Kidney (tissue), 14 donors: ENCODE data around the gene NEURL1B. TPM values are rescaled to one million over a fixed set of nuclear protein-coding genes. Genes with fewer than 3 reads are reported as not detected.

Source experiments
- DNase-seq, 5 donors: peaks; one replicate each; pipeline ENCODE4 v3.0.0-alpha.2; 2013 to 2020
- FAIRE-seq: peaks from 2 replicates; lab custom pipeline; 2012; peaks lifted over from hg19 to GRCh38; lab: Jason Lieb, UNC
- H3K27ac ChIP-seq, 2 donors: one replicate each; pipeline ENCODE4 v1.7.0; 2013; ENCODE audit warnings: low read depth in 2 of 2, low read length in 2 of 2, inconsistent platforms in 1 of 2
- H3K27me3 ChIP-seq: one replicate; pipeline ENCODE4 v1.7.1; 2013; ENCODE audit warnings: low read length, inconsistent platforms; ENCODE audit not compliant: control insufficient read depth, insufficient read depth
- H3K36me3 ChIP-seq, 3 donors: one replicate each; pipeline versions ENCODE4 v1.7.0 to v1.7.1; 2013; ENCODE audit warnings: low read length in 3 of 3, control low read depth in 1 of 3, inconsistent platforms in 1 of 3; ENCODE audit not compliant: insufficient read depth in 3 of 3, control insufficient read depth in 2 of 3
- H3K4me1 ChIP-seq, 3 donors: one replicate each; pipeline versions ENCODE4 v1.7.0 to v1.7.1; 2013; ENCODE audit warnings: low read length in 3 of 3, inconsistent platforms in 1 of 3, low read depth in 1 of 3; ENCODE audit not compliant: control insufficient read depth in 2 of 3, insufficient read depth in 2 of 3
- H3K4me3 ChIP-seq, 3 donors: one replicate each; pipeline versions ENCODE4 v1.7.0 to v1.8.1; 2013; ENCODE audit warnings: low read length in 3 of 3, control low read depth in 1 of 3, inconsistent platforms in 1 of 3
- H3K9ac ChIP-seq, 3 donors: one replicate each; pipeline versions ENCODE4 v1.7.0 to v1.7.1; 2013; ENCODE audit warnings: low read length in 3 of 3, control low read depth in 1 of 3, inconsistent platforms in 1 of 3
- H3K9me3 ChIP-seq, 3 donors: one replicate each; pipeline versions ENCODE4 v1.7.0 to v1.7.1; 2013; ENCODE audit warnings: low read length in 3 of 3, control low read depth in 1 of 3, inconsistent platforms in 1 of 3; ENCODE audit not compliant: control insufficient read depth in 2 of 3, insufficient read depth in 1 of 3
- CTCF ChIP-seq: IDR thresholded peaks from 3 replicates; pipeline ENCODE4 v1.5.1; 2012; ENCODE audit warnings: mild to moderate bottlenecking, moderate library complexity, borderline replicate concordance; ENCODE audit not compliant: insufficient read depth; ENCODE audit errors: extremely low read depth
- intact Hi-C: fragments of 100-400 bp; cut with DNase I; formaldehyde crosslinking; loops from one replicate; pipeline ENCODE4 v1.11.1; 2022
- polyA plus RNA-seq: library from polyadenylated mRNA; stranded (reverse); fragments of 350-450 nt; fragmentation: Illumina TruSeq; extraction: RNeasy Lipid Tissue Mini Kit (QIAGEN cat#74804); gene quantifications from one replicate; pipeline ENCODE4 v1.2.3, GENCODE V29; 2014; ENCODE audit warnings: low read depth, low replicate concordance; ENCODE audit not compliant: insufficient read depth
- total RNA-seq: library from RNA; stranded (reverse); fragmentation: NEBNext Ultra II Directional; extraction: Animal tissue kit (Norgen Biotek cat#: 25700); gene quantifications from one replicate; pipeline ENCODE4 v1.2.1, GENCODE V29; 2021
- donor health status: control.
- donor health status: control.
- donor health status: control.
- donor health status: control.
- donor health status: control.
- donor health status: DM: yes; HTN: yes; CAD: no.
- donor health status: Normal renal cell carcinoma (clear cell type).

The NEURL1B gene
- total and polyA plus RNA-seq, 2 donors from 2014 or later = 5.4 to 42.6 TPM

GRCh38 chr5:172683645-172684471 is 42.8 kb downstream of the NEURL1B start:
- intact Hi-C loops = no loop called here
- H3K4me1 ChIP-seq = peaks cover 0 to 9% (median 0%) of the 10 kb centered on the region in 3 donors
- H3K4me3 ChIP-seq = no peak overlapping the region
- H3K9me3 ChIP-seq = no peaks in the 10 kb centered on the region
- DNase-seq (peak; percentile 61 to 81 (median 79)), FAIRE-seq (no peak)
- H3K9ac ChIP-seq = no peak overlapping the region
- no peaks in the 10 kb centered on the region for H3K27me3 ChIP-seq
- no peak overlapping the region for H3K27ac ChIP-seq
- no peak for TF ChIP-seq CTCF
- H3K36me3 ChIP-seq = no peaks in the 10 kb centered on the region

- FAIRE-seq = no peak
- Histone ChIP-seq H3K4me3 (no peak overlapping the region), H3K36me3 (peaks cover 0 to under 1% (median 0%) of the 10 kb centered on the region in 3 donors)
These were observed 44.0 kb downstream of the NEURL1B start for GRCh38 chr5:172685091-172685490.

GRCh38 chr5:172686111-172686510 is 45.0 kb downstream of the NEURL1B start:
- Histone ChIP-seq H3K27me3 (no peaks in the 10 kb centered on the region), H3K9ac (no peak overlapping the region), H3K4me1 (peaks cover 0 to 10% (median 0%) of the 10 kb centered on the region in 3 donors), H3K4me3 (no peak overlapping the region), H3K9me3 (no peaks in the 10 kb centered on the region), H3K36me3 (peaks cover 0 to 5% (median 0%) of the 10 kb centered on the region in 3 donors), H3K27ac (no peak overlapping the region)
- no peak for TF ChIP-seq CTCF
- FAIRE-seq (no peak), DNase-seq (peak in 1 of 5 donors; percentile 65)
- intact Hi-C loops = no loop called here

More at GRCh38 chr5:172685091-172685490, 44.0 kb downstream of the NEURL1B start:
- Histone ChIP-seq H3K27me3 (no peaks in the 10 kb centered on the region), H3K9me3 (no peaks in the 10 kb centered on the region), H3K9ac (no peak overlapping the region), H3K27ac (no peak overlapping the region), H3K4me1 (peaks cover 0 to 10% (median 0%) of the 10 kb centered on the region in 3 donors)
- TF ChIP-seq CTCF = no peak
- intact Hi-C loops = no loop called here
- DNase-seq = no peak
